GM19351 (cell line): ENCODE measurements around the gene CBX7.

ENCODE experiments used
- ATAC-seq: cut with Tn5 transposase; IDR thresholded peaks from one replicate; pipeline ENCODE4 v1.9.1; 2021; ENCODE audit warnings: mild to moderate bottlenecking, moderate library complexity; ENCODE audit not compliant: unreplicated experiment

The CBX7 gene

DNA sequence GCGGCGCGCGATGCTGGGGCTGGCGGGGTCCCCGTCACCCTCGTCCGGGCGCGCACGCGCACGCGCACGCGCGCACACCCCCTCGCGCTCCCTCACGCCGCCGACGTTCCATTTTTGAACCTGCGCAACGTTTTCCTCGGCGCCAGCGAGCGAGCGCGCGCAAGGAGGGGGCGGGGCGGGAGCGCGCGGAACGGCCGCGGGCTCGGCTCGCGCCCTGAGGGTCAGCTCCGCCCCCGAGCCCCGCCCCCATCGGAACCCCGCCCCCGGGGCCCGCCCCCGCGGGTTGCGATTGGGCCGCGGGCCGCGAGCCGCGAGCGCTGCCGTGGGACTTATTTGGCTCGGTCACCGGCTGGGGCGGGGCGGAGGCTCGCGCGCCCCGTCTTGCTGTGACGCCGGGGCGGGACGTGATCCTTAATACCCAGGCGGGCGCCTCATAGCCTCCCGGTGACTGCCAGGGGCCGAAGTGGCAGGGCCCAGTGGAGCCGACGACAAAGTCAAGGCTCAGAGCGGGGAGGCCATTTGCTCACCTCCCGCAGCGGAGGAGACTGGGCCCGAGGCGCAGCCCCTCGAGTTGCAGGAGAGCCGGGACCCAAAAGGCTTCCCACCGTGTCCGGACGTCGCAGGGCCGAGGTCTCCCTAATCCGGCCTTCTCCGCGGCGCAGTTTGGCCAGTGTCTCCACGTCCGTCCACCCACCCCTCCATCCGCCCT lies at the start of gene CBX7:
Gene CBX7 (minus strand): TSS at position 170 of the 709 bp plus-strand sequence. CDS start 236 bp downstream, outside the sequence.
- ATAC-seq = no peak

DNA sequence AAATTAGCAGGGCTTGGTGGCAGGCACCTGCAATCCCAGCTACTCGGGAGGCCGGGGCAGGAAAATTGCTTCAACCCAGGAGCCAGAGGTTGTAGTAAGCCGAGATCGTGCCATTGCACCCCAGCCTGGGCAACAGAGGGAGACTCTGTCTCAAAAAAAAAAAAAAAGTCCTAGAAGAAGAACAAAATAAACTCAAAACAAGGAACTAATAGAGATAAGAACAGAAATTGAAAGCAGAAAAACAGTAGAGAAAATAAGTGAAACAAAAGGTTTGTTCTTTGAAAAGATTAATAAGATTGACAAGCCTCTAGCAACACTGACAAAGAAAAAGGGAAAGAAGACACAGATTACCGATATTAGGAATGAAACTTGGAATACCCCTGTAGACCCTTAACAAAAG lies 45.1 kb upstream of the CBX7 start:
- no peak for ATAC-seq

DNA sequence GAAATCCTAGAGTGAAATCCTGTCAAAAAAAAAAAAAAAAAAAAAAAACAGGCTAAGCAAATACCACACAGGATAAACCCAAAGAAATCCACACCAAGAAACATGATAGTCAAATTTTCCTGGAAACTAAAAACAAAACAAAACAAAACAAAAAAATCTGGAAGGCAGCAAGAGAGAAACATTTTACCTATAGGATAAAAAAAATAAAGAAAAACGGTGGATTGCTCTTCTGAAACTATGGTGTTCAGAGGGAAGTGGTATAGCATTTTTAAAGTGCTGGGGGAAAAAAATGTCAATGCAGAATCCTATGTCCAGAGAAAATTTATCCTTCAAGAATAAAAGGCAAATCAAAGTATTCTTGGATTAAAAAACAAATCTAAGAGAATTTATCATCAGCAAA lies 41.6 kb upstream of the CBX7 start:
- ATAC-seq = no peak

DNA sequence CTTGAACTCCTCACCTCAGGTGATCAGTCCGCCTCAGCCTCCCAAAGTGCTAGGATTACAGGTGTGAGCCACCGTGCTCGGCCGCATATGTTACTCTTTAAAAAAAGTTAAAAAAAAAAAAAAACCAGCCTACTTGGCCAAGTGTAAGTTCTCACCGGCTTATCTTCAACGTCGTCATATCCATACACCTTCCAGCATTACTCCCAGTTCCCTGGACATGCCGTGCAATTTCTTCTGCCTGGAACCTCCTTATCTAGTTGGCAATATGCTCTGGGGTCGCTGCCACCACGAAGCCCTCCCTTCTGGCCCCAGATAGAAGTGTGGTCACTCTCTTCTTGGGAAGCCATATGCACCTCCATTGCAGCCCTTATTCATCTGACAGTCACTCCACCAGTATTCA lies 36.3 kb upstream of the CBX7 start:
- ATAC-seq = no peak

DNA sequence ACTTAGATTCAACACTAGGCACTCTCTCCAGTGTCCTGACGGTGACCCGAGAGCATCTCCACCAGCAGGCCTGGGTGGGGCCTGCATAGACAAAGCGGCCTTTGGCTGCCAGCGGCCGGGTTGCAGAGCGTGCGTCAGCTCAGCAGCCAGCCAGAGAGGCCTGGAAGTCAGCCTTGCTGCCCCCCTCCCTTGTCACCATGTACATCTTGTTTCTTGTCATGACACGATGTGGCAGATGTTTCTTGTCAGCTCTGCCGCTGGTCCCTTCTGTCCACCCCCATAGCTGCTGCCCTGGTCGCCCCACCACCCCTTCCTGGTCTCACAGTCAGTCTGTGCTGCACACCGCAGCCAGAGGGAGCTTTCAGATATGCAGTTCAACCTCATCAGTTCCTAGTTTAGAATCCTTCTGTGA lies 33.1 kb upstream of the CBX7 start:
- ATAC-seq = no peak

DNA sequence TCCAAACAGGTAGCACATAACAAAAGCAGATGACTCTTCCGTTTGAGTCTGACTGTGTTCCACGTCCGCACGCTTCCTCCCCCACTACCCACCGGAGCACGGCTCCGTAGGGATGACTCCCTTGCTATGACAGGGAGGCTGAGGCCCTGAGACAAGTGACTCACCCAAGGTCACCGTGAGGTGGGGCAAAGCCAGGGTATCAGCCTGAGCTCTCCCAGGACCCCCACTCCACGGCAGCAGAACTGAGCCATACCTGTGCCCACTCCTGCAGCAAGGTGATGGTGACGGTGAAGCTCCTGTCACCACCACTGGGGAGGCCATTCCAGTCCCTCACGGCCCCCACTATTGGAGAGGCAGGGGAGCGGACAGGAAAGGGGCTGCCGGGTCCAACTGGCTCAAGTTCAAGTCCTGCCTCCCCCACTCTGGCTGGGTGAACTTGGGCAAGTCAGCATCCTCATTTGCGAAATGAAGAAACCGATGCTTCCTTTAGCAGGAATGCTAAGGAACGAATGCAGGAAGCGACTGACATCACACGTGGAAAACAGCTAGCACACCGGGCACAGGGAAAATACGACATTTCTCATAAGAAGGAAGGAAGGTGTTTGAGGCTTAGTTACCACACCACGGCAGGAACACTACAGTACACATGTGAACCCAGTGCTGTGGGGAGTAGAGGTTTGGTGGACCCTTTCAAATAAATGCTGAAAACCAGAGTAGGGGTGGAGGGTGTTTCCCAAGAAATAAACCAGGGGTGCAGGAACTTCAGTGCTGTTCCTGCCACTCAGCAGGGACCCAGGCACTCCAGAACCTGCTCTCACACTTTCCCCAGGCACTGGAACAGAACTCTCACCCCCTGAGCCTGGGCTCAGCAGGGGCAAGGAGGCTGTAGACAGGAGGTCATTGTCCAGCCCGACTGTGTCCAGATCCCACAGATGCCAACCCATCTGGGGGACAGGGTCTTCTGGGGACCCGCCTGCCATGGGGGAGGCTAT lies 32.4 kb upstream of the CBX7 start:
- no peak for ATAC-seq

DNA sequence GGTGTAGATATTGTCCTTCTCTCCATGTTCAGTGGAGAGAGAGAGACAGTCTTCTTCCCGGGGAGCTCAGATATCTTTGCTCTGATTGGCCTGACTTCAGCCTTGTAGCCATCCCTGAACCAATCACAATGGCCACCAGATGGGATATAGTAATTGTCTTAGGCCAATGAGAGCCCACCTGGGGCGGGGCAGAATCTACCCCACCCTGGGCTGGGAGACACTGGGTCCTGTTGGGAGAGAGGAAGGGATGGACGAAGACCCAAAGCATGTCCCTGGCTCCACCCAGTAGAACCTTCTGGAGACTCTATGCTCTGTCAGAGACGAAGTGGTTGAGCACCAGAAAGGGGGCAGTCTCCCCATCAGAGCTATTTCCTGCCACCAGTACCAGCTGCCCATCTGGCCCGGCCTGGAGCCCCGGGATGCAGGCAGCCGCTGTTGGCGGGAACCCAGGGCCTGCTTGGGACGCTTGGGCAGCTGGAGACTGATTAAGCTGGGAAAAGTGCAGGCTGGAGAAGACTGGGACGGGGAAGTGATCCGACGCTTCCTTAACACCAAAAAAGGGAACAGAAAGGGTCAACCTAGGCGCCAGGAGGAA lies 31.6 kb upstream of the CBX7 start:
- no peak for ATAC-seq

DNA sequence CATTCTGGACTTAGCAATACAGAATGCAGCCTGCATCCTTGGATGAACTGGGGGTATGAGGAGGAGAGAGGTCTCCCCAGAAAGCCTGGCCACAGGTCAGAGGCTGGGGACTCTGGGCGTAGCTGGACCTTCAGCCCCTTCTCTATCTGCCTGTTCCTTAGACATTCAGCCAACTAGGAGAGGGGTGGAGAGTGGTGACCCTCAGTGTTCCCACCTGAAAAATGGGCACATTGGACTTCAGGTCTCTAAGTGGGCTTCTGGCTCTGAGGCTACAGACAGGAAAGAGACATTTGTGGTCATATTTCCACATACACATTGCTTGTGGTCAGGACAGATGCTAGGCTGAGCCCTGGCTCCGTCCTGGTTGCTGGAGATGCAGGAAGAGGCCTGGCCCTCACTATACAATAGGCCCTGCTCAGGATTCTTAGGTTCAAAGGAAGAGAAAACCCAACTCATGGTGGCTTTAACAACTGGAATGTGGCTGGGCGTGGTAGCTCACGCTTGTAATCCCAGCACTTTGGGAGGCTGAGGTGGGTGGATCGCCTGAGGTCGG lies 30.1 kb upstream of the CBX7 start:
- ATAC-seq = no peak

DNA sequence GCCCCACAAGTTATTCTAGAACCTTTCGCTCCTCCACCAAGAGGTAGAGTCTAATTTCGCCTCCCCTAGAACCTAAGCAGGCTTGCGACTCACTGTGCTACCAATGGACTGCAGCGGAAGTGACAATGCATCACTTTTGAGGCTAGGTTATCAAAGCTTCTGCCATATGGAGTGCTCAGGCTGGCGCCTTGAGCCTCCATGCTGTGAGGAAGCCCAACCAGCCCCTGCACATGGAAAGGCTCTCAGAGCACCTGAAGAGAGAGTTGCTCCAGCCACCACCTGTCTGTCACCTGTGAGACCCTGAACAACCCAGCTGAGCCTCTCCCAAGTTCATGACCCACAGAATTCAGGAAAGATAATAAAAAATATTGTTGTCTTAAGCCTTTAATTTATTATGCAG lies 29.3 kb upstream of the CBX7 start:
- ATAC-seq = no peak

DNA sequence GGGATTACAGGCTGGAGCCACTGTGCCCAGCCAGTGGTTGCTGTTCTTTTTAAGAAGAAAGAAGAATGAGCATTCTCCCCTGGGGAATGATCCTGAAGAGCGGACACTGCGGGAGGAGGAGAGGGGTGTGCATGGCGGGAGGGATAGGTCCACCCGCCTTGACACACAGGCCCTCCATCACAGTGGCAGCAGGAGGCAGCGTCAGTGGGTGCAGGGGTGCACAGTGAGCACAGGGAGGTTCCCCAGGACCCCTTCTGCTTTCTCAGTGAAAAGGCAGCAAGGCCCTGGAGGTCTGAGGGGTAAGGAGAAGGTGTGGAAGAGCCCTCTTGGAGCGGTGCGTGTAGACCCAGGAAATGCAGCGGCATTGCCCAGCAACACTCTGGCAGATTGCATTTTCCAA lies 28.9 kb upstream of the CBX7 start:
- no peak for ATAC-seq

DNA sequence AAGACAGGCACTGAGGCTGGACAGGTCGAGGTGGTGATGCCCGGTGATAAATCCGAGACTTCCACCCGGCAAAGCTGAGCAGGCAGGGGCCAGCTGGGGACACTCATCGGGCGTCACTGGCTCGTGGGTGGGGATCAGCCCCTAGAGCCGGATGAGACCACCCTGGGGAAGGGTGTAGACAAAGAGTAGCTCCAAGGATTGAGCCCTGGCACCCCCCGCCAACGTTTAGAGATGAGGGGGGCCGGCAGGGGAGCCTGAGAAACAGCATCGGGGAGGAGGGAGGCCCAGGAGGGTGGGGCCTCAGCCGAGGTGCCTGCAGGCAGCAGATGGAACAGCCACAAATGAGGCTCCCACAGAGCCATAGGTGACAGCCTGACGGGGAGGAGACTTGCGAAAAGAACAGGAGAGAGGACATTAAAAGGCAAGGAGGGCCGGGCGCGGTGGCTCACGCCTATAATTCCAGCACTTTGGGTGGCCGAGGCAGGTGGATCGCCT lies 27.4 kb upstream of the CBX7 start:
- ATAC-seq = no peak

DNA sequence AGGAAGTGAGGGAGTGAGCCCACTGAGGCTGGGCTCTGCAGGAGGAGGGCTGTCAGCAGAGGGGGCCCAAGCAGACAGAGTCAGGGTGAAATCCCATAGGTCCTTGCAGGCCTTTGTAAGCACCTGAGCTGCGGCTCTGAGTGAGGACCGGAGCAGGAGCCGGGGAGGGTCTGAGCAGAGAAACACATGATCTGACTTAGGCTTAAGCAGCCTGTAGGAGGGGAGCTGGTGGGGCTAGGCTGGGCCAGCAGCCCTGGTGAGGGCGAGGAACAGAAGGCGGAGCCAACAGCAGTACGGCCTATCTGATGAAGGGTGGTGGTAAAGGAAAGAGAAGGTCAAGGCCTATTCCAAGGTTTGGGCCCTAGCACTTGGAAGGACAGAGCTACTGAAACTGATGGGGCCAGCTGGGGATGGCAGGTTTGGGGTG lies 26.9 kb upstream of the CBX7 start:
- ATAC-seq = no peak

DNA sequence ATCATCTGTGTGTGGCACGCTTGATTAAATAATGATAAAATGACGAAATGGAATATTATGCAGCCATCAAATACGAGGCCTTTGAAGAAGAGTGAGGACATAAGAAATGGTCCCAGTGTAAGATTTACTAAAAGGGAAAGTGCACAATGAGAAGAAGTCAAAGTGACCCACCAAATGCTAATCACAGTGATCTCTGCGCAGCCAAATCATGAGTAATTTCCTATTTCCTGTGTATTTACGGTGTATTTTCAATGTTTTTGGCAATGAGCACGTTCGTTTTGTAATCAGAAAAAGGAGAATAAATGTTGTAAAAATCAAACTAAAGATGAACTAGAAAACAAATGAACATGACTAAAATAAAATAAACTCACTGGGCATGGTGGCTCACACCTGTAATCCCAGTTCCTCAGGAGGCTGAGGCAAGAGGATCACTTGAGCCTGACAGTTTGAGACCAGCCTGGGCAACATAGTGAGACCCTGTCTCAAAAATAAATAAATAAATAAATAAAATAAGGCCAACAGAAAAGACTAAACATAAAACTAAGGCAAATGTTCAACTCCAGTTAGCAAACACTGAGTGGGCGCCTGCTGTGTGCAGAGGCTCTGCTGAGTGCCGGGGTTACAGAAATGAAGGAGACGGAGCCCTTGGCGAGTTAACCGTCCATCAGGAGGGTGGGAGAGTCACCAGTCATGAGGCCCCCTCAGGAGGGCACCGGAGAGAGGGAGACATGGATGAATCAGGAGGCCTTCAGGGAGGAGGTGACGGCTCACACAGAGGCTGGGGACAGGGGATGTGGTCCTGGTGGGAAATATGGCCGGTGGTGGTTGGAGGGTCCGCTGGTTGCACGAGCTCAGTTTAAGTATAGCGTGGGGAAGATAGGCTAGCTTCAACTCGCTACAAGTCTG lies 26.0 kb upstream of the CBX7 start:
- ATAC-seq = no peak

DNA sequence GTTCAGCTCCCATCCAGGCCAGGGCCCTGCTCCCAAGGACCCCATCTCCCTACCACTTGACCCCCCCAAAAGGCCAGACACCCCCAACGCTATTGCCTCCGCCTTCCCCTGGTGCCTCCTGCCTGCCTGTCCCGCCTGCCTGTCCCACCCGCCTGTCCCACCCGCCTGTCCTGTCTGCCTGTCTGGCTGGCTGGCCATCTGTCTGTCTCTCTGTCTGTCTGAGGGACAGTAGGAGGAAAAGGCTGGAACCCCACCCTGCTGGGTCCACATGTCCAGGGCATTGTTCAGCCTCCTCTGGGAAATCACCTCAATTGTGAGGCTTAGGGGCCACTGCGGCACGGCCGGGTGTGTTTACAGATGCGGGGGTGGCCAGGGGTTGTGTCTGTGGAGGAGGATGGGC lies 25.3 kb upstream of the CBX7 start:
- no peak for ATAC-seq

DNA sequence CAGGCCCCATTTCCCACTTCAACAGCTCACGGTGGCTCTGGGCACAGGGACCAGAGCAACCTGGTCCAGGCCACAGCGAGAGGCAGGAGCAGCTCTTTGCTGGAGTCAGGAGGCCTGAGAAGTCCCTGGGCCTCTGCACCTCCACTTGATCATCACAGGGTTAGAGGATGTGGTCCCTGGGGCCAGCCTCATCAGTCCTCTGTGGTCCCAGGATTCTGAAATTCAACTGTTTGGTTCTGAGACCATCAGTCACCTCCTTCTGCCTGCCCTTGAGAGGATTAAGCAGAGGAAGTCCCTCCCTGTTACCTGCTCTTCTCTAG lies 24.9 kb upstream of the CBX7 start:
- no peak for ATAC-seq

DNA sequence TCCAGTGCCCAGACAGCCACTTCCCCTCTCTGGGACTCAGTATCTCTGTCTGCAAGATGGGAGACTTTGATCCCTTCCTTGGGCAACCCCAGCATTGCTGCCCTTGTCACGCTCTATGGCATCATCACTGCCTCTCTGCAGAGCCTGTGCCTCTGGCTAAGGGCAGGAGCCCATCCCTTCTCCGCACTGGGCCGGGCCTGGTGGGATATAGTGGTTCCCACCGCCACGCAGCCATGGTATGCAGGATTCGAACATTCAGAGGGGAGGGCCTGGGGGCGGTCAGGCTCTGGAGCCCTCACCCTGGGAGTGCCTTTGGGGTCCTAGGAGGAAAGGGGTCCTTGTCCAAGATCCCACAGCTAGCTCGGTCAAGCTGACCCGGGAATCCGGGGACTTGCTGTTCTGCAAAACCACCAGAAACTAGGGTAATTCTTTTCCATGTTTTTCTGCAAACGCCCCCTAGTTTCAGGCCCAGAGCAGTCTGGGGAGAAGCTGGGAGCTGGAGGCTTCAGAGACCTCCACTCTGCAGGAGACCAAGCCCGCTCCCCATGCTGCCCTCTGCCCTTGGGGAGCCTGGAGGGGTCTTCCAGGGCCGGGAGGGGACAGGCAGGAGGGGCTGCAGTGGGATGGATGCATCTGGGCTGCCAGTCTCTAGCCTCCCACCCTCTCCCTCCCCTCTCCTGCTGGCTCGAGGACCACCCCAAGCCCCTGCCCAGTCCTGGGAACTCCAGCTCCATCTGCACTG lies 24.4 kb upstream of the CBX7 start:
- no peak for ATAC-seq

DNA sequence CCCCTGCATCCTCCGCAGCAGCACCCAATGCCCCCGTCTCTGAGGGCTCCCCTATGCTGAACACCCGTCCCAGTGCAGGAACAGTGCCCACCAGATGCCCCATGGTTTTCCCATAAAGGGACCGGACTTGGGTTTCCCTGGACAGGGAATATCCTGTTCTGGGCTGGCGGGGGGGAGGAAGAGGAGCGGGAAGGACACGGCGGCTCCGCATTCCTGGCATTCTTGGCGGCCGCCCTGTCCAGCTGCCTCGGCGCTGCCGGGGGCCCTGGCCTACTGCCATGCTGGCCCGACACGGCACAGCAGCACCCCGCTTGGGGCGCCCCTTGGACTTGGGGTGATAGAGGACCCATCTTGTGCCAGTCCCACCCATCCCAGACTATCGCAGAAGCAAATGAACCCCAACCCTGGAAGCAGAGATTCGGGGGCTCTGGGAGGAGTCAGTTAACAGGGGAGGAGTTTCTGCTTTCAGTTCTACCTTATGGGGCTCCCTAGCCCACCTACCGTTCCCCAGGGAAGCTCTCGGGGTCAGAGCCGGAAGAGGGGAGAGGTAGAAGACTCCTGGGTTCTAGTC lies 23.7 kb upstream of the CBX7 start:
- no peak for ATAC-seq

DNA sequence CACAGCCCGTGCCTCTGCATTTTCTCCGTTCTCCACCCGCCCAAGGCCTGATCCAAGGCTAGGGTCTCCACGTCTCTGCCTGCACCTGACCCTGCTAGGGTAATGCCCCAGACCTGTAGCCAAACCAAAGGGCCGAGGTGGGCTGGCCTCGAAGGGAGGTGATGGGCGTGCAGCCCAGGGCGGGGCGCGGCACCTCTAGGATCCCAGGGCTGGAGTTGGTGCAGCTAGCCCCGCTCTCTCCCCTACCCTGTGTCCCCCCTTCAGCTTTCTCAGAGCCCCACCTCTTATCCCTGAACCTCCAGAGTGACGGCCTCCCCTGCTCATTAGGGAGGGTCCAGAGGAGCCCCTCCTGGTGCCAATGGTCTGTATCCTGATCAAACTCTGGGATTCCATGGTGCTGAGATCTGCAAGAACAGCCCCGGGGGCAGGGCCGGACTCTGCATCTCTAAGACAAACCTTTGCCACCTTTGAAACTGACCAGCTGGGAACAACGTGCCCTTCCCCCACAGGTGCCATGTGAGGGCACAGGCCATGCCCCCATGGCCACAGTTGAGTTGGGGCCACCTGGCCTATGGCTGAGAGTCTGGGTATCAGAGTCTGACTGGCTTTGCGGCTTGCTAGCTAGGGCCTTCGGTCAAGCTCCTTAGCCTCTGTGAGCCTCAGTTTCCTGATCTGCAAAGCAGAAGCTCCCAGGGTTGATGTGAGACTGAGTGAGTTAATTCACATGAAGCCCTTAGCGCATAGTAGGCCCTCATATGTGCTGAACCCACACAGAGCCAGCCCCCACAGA lies 23.1 kb upstream of the CBX7 start:
- no peak for ATAC-seq
